HCT116 (cell line): ENCODE results near the gene FCRL6.

ENCODE experiments used
- CTCF ChIP-seq, 3 experiments: fragments of 200-600 bp in 1 of 3; sonication (generic) in 1 of 3; IDR thresholded peaks in 2 of 3; conservative IDR thresholded peaks in 1 of 3; 2 replicates each; pipeline ENCODE4 v1.5.1; 2012 to 2017; ENCODE audit warnings: low read depth in 2 of 3, low read length in 2 of 3, antibody characterized with exemption in 1 of 3, borderline replicate concordance in 1 of 3, control low read depth in 1 of 3, mild to moderate bottlenecking in 1 of 3, mixed read lengths in 1 of 3, mixed run types in 1 of 3, moderate library complexity in 1 of 3; ENCODE audit not compliant: insufficient read depth in 1 of 3
- ELF1 ChIP-seq: IDR thresholded peaks from 2 replicates; pipeline ENCODE4 v1.6.1; 2012; ENCODE audit warnings: low read depth, borderline replicate concordance
- EZH2phosphoT487 ChIP-seq: fragments of 200-600 bp; IDR thresholded peaks from 2 replicates; pipeline ENCODE4 v1.6.1; 2018; ENCODE audit warnings: antibody characterized with exemption, borderline replicate concordance
- JUND ChIP-seq: IDR thresholded peaks from 2 replicates; pipeline ENCODE4 v1.6.1; 2012
- MAX ChIP-seq: IDR thresholded peaks from 2 replicates; pipeline ENCODE4 v1.6.1; 2012
- POLR2AphosphoS5 ChIP-seq: IDR thresholded peaks from 2 replicates; pipeline ENCODE4 v1.6.1; 2011; ENCODE audit warnings: mild to moderate bottlenecking, low read depth, low read length, moderate library complexity
- SRF ChIP-seq: IDR thresholded peaks from 2 replicates; pipeline ENCODE4 v1.6.1; 2012; ENCODE audit warnings: low read depth
- ZBTB33 ChIP-seq: IDR thresholded peaks from 2 replicates; pipeline ENCODE4 v1.6.1; 2011; ENCODE audit warnings: mild to moderate bottlenecking, low read length, moderate library complexity; ENCODE audit not compliant: insufficient replicate concordance; ENCODE audit errors: extremely low read depth

- TF ChIP-seq ELF1 (no peak), ZBTB33 (no peak), EZH2phosphoT487 (no peak), JUND (no peak; the same call in 1 of the 2 replicates), CTCF (IDR thresholded peaks at IDR 0.05 in 2 of 3, conservative IDR thresholded peaks at IDR 0.05 in 1 of 3; ENCODE audit: borderline replicate concordance in 1 of 3, insufficient read depth in 1 of 3, low read depth in 2 of 3, low read length in 2 of 3) (no peak), SRF (no peak), MAX (no peak), POLR2AphosphoS5 (no peak)
Measured at GRCh38 chr1:159856576-159856975, 54.4 kb downstream of the FCRL6 start.
